ENCODE data around the gene ATP11A. TPM values are rescaled to one million over a fixed set of nuclear protein-coding genes. Genes with fewer than 3 reads are reported as not detected.

The ATP11A gene
- total RNA-seq, 1 experiment from 2014 or later: 80.4 TPM

DNA sequence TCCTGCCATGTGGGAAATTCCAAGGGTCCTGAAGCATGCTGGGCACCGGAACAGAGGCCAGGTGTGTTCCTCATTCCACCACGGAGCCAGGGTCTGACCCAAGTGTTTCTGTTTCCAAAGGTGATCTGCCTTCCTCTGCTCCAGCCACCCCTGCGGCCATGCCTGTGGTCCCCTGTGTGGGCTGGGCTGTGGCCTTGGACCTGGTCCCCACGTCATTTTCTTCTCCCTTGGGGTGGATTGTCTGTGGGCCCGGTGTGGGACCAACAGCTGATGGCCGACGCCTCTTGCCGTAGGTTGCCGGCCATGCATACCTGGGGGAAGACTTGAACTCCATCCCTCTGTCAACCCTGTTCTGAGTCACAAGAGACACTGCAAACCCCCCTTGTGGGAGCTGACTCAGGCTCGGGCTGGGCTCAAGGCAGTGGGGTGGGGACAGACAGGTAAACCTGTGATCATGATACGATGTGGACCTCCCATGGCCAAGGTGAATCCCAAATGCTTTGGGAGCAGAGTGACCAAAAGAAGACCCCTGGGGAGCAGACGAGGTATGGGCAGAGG lies 35.0 kb downstream of the ATP11A start:
- Histone ChIP-seq H3K36me3 (ENCODE audit: control insufficient read depth in 1 of 2, insufficient read depth in 2 of 2, low read length in 2 of 2) (no peaks in the 10 kb centered on the region), H3K9ac (ENCODE audit: low read length) (peak overlapping the region; percentile 43), H2AFZ (ENCODE audit: low read depth, low read length, poor library complexity, severe bottlenecking) (no peak overlapping the region), H3K27ac (ENCODE audit: low read depth, low read length) (peak overlapping the region; percentile 78), H3K4me3 (replicated peaks in 1 of 2; ENCODE audit: low read depth in 1 of 2, low read length in 2 of 2) (peak overlapping the region; percentile 24 to 49), H4K20me1 (ENCODE audit: insufficient read depth) (no peaks in the 10 kb centered on the region), H3K4me2 (ENCODE audit: low read length) (peak overlapping the region; percentile 73), H3K9me2 (ENCODE audit: insufficient read depth) (no peaks in the 10 kb centered on the region), H3K4me1 (ENCODE audit: control insufficient read depth in 1 of 2, insufficient read depth in 2 of 2, low read length in 2 of 2) (peaks cover 60 to 69% of the 10 kb centered on the region in 2 experiments), H3K27me3 (ENCODE audit: insufficient read depth, low read length) (no peaks in the 10 kb centered on the region), H3K79me2 (ENCODE audit: insufficient read depth, low read length) (peaks cover 61% of the 10 kb centered on the region), H3K9me3 (ENCODE audit: control insufficient read depth in 1 of 2, insufficient read depth in 1 of 2, low read depth in 1 of 2, low read length in 2 of 2) (no peaks in the 10 kb centered on the region)
- BruUV-seq (replicated peaks): no TSS peak
- DNase-seq (ENCODE audit: low read depth, low spot score) (no peak), ATAC-seq (peak; percentile 46)
- CTCF ChIA-PET: no interaction called here
- RAD21 ChIA-PET (ENCODE audit: low non-redundant PET in 1 of 2, low total read pairs in 2 of 2, uncharacterized antibody in 2 of 2, unreplicated experiment in 2 of 2): no interaction called here
- POLR2A ChIA-PET: no interaction called here
- TF ChIP-seq, protein P1, sequence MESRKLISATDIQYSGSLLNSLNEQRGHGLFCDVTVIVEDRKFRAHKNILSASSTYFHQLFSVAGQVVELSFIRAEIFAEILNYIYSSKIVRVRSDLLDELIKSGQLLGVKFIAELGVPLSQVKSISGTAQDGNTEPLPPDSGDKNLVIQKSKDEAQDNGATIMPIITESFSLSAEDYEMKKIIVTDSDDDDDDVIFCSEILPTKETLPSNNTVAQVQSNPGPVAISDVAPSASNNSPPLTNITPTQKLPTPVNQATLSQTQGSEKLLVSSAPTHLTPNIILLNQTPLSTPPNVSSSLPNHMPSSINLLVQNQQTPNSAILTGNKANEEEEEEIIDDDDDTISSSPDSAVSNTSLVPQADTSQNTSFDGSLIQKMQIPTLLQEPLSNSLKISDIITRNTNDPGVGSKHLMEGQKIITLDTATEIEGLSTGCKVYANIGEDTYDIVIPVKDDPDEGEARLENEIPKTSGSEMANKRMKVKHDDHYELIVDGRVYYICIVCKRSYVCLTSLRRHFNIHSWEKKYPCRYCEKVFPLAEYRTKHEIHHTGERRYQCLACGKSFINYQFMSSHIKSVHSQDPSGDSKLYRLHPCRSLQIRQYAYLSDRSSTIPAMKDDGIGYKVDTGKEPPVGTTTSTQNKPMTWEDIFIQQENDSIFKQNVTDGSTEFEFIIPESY (IDR thresholded peaks at IDR 0.05; ENCODE audit: extremely low read depth, insufficient replicate concordance, low read length): no peak
- peak; percentile 40 for TF ChIP-seq YY1 (IDR thresholded peaks at IDR 0.05; ENCODE audit: extremely low read depth, insufficient replicate concordance, low read depth, low read length)
- intact Hi-C loops (cut with micrococcal nuclease): no loop called here

DNA sequence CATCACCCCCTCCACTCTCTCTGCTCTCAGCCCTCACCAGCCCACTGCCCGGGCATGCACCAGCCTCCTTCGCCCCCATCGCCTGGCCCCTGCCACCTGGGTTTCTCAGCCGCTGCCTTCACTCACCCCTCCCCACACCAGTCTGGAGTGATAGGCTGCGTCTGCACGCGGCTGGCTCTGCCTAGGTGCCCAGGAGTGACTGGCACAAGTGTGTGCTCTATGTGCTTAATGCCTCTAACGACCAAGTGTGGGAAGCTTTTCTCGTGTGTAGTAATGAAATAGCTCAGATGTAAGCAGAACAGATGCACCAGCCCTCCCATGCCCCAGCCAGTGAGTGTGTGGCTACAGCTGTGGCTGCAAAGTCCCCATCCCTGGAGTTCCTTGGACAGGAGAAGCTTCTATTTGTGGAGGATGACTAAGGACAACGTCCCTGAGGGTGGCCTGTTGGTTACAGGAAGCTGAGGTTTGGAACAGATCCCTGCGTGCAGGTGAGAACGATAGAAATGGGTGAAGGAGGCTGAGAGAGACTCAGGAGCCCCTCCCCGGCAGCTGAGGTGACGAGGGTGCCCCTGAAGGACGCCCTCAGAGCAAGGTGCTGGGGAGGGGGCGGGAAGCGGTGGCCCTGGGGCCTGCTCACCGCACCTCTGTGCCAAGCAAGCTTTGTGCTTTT lies 35.6 kb downstream of the ATP11A start:
- BruUV-seq (replicated peaks): no TSS peak
- Histone ChIP-seq H3K4me1 (ENCODE audit: control insufficient read depth in 1 of 2, insufficient read depth in 2 of 2, low read length in 2 of 2) (peaks cover 57 to 65% of the 10 kb centered on the region in 2 experiments), H3K9me2 (ENCODE audit: insufficient read depth) (no peaks in the 10 kb centered on the region), H3K36me3 (ENCODE audit: control insufficient read depth in 1 of 2, insufficient read depth in 2 of 2, low read length in 2 of 2) (no peaks in the 10 kb centered on the region), H3K9ac (ENCODE audit: low read length) (peak overlapping the region; percentile 43), H4K20me1 (ENCODE audit: insufficient read depth) (no peaks in the 10 kb centered on the region), H3K27ac (ENCODE audit: low read depth, low read length) (peak overlapping the region; percentile 78), H3K4me2 (ENCODE audit: low read length) (peak overlapping the region; percentile 73), H3K4me3 (replicated peaks in 1 of 2; ENCODE audit: low read depth in 1 of 2, low read length in 2 of 2) (peak overlapping the region; percentile 24 to 49), H3K9me3 (ENCODE audit: control insufficient read depth in 1 of 2, insufficient read depth in 1 of 2, low read depth in 1 of 2, low read length in 2 of 2) (no peaks in the 10 kb centered on the region), H2AFZ (ENCODE audit: low read depth, low read length, poor library complexity, severe bottlenecking) (no peak overlapping the region), H3K27me3 (ENCODE audit: insufficient read depth, low read length) (no peaks in the 10 kb centered on the region), H3K79me2 (ENCODE audit: insufficient read depth, low read length) (peaks cover 57% of the 10 kb centered on the region)
- POLR2A ChIA-PET: no interaction called here
- RAD21 ChIA-PET (ENCODE audit: low non-redundant PET in 1 of 2, low total read pairs in 2 of 2, uncharacterized antibody in 2 of 2, unreplicated experiment in 2 of 2): no interaction called here
- intact Hi-C loops (cut with micrococcal nuclease): no loop called here
- CTCF ChIA-PET: no interaction called here
- DNase-seq (ENCODE audit: low read depth, low spot score) (peak; percentile 48), ATAC-seq (peak; percentile 67)
- TF ChIP-seq YY1 (IDR thresholded peaks at IDR 0.05; ENCODE audit: extremely low read depth, insufficient replicate concordance, low read depth, low read length) (peak; percentile 35), POLR2AphosphoS5 (IDR thresholded peaks at IDR 0.05; ENCODE audit: low read depth, low read length) (peak; percentile 56; the same call in 1 of the 2 replicates), CBX3 (IDR thresholded peaks at IDR 0.05; ENCODE audit: low read depth) (no peak), CEBPB (IDR thresholded peaks at IDR 0.05; ENCODE audit: low read depth) (no peak)
- TF ChIP-seq, protein P2, sequence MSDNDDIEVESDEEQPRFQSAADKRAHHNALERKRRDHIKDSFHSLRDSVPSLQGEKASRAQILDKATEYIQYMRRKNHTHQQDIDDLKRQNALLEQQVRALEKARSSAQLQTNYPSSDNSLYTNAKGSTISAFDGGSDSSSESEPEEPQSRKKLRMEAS (IDR thresholded peaks at IDR 0.05): no peak
- TF ChIP-seq, protein P3, sequence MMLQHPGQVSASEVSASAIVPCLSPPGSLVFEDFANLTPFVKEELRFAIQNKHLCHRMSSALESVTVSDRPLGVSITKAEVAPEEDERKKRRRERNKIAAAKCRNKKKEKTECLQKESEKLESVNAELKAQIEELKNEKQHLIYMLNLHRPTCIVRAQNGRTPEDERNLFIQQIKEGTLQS (IDR thresholded peaks at IDR 0.05): no peak

Measured in HCT116 (cell line).